Suprapubic skin (tissue), 3 donors: ENCODE data around the gene STOM.

Experiments
- EP300 ChIP-seq: sonication (generic); formaldehyde crosslinking; IDR thresholded peaks from one replicate; pipeline ENCODE4 v1.6.1; 2017; ENCODE audit warnings: antibody characterized with exemption
- POLR2A ChIP-seq, 2 donors: fragments of 450-650 bp; IDR thresholded peaks; one replicate each; pipeline ENCODE4 v1.6.1; 2017; ENCODE audit warnings: antibody characterized with exemption in 2 of 2, mild to moderate bottlenecking in 2 of 2, moderate library complexity in 2 of 2
- TF ChIP-seq, protein P1 (sequence below), 2 donors: fragments of 200-600 bp in 1 of 2; fragments of 450-650 bp in 1 of 2; sonication (generic) in 1 of 2; IDR thresholded peaks; one replicate each; pipeline ENCODE4 v1.5.1; 2016 to 2019; ENCODE audit warnings: antibody characterized with exemption in 2 of 2, mild to moderate bottlenecking in 1 of 2, moderate library complexity in 1 of 2

DNA sequence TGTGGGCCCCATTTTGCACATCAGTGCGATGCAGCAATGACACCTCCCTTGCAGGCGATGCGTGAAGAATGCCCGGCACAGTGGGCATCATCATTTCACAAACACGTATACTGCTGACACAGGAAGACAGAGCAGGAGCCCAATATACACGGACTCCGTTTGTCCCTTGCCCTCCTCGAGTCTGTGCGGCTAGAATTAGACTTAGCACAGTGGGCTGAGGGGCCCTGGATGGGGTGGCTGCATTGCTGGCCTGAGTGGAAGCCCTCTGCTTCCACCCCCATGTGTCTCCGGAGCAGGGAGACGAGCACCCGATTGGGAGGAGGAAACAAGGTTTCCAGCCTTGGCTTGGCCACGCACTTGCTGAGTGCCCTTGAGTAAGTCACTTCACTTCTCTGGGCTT is 61.3 kb downstream of the STOM start:
- TF ChIP-seq POLR2A (IDR thresholded peaks at IDR 0.05) (no peak), EP300 (no peak)
- TF ChIP-seq, protein P1, sequence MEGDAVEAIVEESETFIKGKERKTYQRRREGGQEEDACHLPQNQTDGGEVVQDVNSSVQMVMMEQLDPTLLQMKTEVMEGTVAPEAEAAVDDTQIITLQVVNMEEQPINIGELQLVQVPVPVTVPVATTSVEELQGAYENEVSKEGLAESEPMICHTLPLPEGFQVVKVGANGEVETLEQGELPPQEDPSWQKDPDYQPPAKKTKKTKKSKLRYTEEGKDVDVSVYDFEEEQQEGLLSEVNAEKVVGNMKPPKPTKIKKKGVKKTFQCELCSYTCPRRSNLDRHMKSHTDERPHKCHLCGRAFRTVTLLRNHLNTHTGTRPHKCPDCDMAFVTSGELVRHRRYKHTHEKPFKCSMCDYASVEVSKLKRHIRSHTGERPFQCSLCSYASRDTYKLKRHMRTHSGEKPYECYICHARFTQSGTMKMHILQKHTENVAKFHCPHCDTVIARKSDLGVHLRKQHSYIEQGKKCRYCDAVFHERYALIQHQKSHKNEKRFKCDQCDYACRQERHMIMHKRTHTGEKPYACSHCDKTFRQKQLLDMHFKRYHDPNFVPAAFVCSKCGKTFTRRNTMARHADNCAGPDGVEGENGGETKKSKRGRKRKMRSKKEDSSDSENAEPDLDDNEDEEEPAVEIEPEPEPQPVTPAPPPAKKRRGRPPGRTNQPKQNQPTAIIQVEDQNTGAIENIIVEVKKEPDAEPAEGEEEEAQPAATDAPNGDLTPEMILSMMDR (IDR thresholded peaks at IDR 0.05), result no peak
